Neural cell (in vitro differentiated cells): Measurements from ENCODE around the gene ANKRD31. TPM values are rescaled to one million over a fixed set of nuclear protein-coding genes. Genes with fewer than 3 reads are reported as not detected.

ENCODE experiments used
- H2AFZ ChIP-seq: fragments of 200-600, 300-800 bp; sonication (generic), shearing (Covaris generic); 2 replicates; pipeline ENCODE4 v1.6.0; 2014; ENCODE audit warnings: low read depth, mild to moderate bottlenecking, antibody characterized with exemption, low read length, moderate library complexity
- H3F3A ChIP-seq: fragments of 200-600 bp; shearing (Covaris generic); 2 replicates; pipeline ENCODE4 v1.6.1; 2016; ENCODE audit warnings: mild to moderate bottlenecking, moderate library complexity, mixed read lengths, antibody characterized with exemption, low read length; ENCODE audit not compliant: insufficient read depth, poor library complexity, severe bottlenecking
- H3K27ac ChIP-seq: fragments of 200-600, 300-800 bp; sonication (generic), shearing (Covaris generic); 2 replicates; pipeline ENCODE4 v1.5.1; 2014; ENCODE audit warnings: mild to moderate bottlenecking, low read length, moderate library complexity
- H3K27me3 ChIP-seq: fragments of 300-800, 200-600 bp; sonication (generic), shearing (Covaris generic); 2 replicates; pipeline ENCODE4 v1.6.0; 2014; ENCODE audit warnings: mild to moderate bottlenecking, low read depth, low read length, moderate library complexity; ENCODE audit not compliant: insufficient read depth
- H3K36me3 ChIP-seq: fragments of 300-800, 200-600 bp; sonication (generic), shearing (Covaris generic); 2 replicates; pipeline ENCODE4 v1.5.1; 2014; ENCODE audit warnings: mild to moderate bottlenecking, antibody characterized with exemption, low read length, moderate library complexity; ENCODE audit not compliant: insufficient read depth
- H3K4me2 ChIP-seq: fragments of 300-800, 200-600 bp; sonication (generic), shearing (Covaris generic); 2 replicates; pipeline ENCODE4 v1.6.0; 2014; ENCODE audit warnings: mild to moderate bottlenecking, low read length
- H3K4me3 ChIP-seq: fragments of 300-800, 200-600 bp; sonication (generic), shearing (Covaris generic); 2 replicates; pipeline ENCODE4 v1.5.1; 2014; ENCODE audit warnings: mild to moderate bottlenecking, low read length, moderate library complexity
- H3K79me2 ChIP-seq: fragments of 200-600 bp; shearing (Covaris generic); replicated peaks from 2 replicates; pipeline ENCODE4 v1.6.0; 2014; ENCODE audit warnings: mild to moderate bottlenecking, low read length, moderate library complexity; ENCODE audit not compliant: insufficient read depth
- H3K9ac ChIP-seq: fragments of 300-800, 200-600 bp; sonication (generic), shearing (Covaris generic); 2 replicates; pipeline ENCODE4 v1.6.1; 2016; ENCODE audit warnings: mild to moderate bottlenecking, low read length, mixed read lengths
- H3K9me2 ChIP-seq: fragments of 200-600 bp; shearing (Covaris generic); 2 replicates; pipeline ENCODE4 v1.6.1; 2016; ENCODE audit warnings: mild to moderate bottlenecking, low read length, mixed read lengths; ENCODE audit not compliant: insufficient read depth
- H3K9me3 ChIP-seq: fragments of 200-600, 300-800 bp; sonication (generic), shearing (Covaris generic); 2 replicates; pipeline ENCODE4 v1.6.1; 2016; ENCODE audit warnings: mild to moderate bottlenecking, mixed run types, low read length, moderate library complexity, mixed read lengths
- H4K20me1 ChIP-seq: fragments of 200-600 bp; shearing (Covaris generic); 2 replicates; pipeline ENCODE4 v1.6.1; 2016; ENCODE audit warnings: mild to moderate bottlenecking, mixed run types; ENCODE audit not compliant: insufficient read depth
- EP300 ChIP-seq: fragments of 450-650 bp; conservative IDR thresholded peaks from 2 replicates; pipeline ENCODE4 v1.6.1; 2014; ENCODE audit warnings: antibody characterized with exemption, mild to moderate bottlenecking, moderate library complexity; ENCODE audit not compliant: poor library complexity, severe bottlenecking
- EZH2 ChIP-seq: fragments of 200-600, 300-800 bp; shearing (Covaris generic), sonication (generic); IDR thresholded peaks from 2 replicates; pipeline ENCODE4 v1.6.1; 2014; ENCODE audit warnings: antibody characterized with exemption, low read length, borderline replicate concordance, mild to moderate bottlenecking; ENCODE audit not compliant: insufficient read depth, poor library complexity, severe bottlenecking
- MXI1 ChIP-seq: fragments of 450-650 bp; conservative IDR thresholded peaks from 2 replicates; pipeline ENCODE4 v1.6.1; 2014; ENCODE audit warnings: antibody characterized with exemption, mild to moderate bottlenecking; ENCODE audit not compliant: poor library complexity, severe bottlenecking
- POLR2AphosphoS5 ChIP-seq: IDR thresholded peaks from 2 replicates; pipeline ENCODE4 v1.6.1; 2012
- RAD21 ChIP-seq: fragments of 450-650 bp; conservative IDR thresholded peaks from 2 replicates; pipeline ENCODE4 v1.6.1; 2014; ENCODE audit warnings: antibody characterized with exemption, mild to moderate bottlenecking, moderate library complexity
- REST ChIP-seq: IDR thresholded peaks from 2 replicates; pipeline ENCODE4 v1.6.1; 2012; ENCODE audit warnings: borderline replicate concordance
- SMC3 ChIP-seq: fragments of 450-650 bp; conservative IDR thresholded peaks from 2 replicates; pipeline ENCODE4 v1.6.1; 2014; ENCODE audit warnings: antibody characterized with exemption, mild to moderate bottlenecking, moderate library complexity; ENCODE audit not compliant: poor library complexity
- TAF1 ChIP-seq: IDR thresholded peaks from 2 replicates; pipeline ENCODE4 v1.6.1; 2012; ENCODE audit warnings: low read depth
- polyA plus RNA-seq: library from polyadenylated mRNA; depleted of rRNA; stranded (reverse); fragments of >200 nt; gene quantifications from 2 replicates; pipeline ENCODE4 v1.2.3, GENCODE V29; 2014
- TF ChIP-seq, protein P1 (sequence below): fragments of 450-650 bp; IDR thresholded peaks from 2 replicates; pipeline ENCODE4 v1.5.1; 2014; ENCODE audit warnings: antibody characterized with exemption, mild to moderate bottlenecking, moderate library complexity; ENCODE audit not compliant: poor library complexity, severe bottlenecking

Gene ANKRD31
- polyA plus RNA-seq, 1 donor from 2014 or later, result 0.62 TPM

GRCh38 chr5:75277463-75277862, 40.8 kb upstream of the ANKRD31 start:
- Histone ChIP-seq H3K79me2 (no peaks in the 10 kb centered on the region), H2AFZ (no peak overlapping the region), H3K27me3 (no peaks in the 10 kb centered on the region), H3K4me2 (no peak overlapping the region), H3F3A (no peaks in the 10 kb centered on the region), H4K20me1 (no peaks in the 10 kb centered on the region), H3K36me3 (no peaks in the 10 kb centered on the region), H3K4me3 (no peak overlapping the region), H3K9me2 (no peaks in the 10 kb centered on the region), H3K9me3 (no peaks in the 10 kb centered on the region), H3K27ac (no peak overlapping the region), H3K9ac (no peak overlapping the region)
- TF ChIP-seq RAD21, result no peak
- TF ChIP-seq MXI1, result no peak
- TF ChIP-seq POLR2AphosphoS5, result no peak
- TF ChIP-seq, protein P1, sequence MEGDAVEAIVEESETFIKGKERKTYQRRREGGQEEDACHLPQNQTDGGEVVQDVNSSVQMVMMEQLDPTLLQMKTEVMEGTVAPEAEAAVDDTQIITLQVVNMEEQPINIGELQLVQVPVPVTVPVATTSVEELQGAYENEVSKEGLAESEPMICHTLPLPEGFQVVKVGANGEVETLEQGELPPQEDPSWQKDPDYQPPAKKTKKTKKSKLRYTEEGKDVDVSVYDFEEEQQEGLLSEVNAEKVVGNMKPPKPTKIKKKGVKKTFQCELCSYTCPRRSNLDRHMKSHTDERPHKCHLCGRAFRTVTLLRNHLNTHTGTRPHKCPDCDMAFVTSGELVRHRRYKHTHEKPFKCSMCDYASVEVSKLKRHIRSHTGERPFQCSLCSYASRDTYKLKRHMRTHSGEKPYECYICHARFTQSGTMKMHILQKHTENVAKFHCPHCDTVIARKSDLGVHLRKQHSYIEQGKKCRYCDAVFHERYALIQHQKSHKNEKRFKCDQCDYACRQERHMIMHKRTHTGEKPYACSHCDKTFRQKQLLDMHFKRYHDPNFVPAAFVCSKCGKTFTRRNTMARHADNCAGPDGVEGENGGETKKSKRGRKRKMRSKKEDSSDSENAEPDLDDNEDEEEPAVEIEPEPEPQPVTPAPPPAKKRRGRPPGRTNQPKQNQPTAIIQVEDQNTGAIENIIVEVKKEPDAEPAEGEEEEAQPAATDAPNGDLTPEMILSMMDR, result no peak
- no peak for TF ChIP-seq EZH2
- TF ChIP-seq REST, result no peak
- TF ChIP-seq TAF1, result no peak
- no peak for TF ChIP-seq EP300
- no peak for TF ChIP-seq SMC3

DNA sequence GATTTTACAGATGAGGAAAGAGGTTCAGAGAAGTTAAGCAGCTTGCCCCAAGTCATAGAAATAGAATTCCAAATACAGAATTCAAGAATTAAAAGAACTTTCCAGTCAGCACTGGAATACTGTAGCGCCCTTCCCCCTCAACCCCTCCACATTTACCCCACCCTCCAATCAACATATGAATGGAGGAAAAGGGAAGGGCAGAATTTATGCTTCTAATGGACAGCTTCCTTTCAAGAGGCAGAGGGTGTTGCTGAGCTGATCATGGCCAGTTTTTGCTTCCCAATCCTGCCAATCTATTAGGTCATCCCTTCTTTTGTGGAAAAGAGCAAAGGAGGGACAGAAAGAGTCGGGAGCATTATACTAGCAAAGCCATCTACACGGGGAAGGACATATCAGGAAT, 39.1 kb upstream of the ANKRD31 start:
- Histone ChIP-seq H3K4me3 (no peak overlapping the region), H4K20me1 (no peaks in the 10 kb centered on the region), H3K4me2 (no peak overlapping the region), H3K79me2 (no peaks in the 10 kb centered on the region), H3K27me3 (no peaks in the 10 kb centered on the region), H3K9me3 (no peaks in the 10 kb centered on the region), H3K9ac (no peak overlapping the region), H3K36me3 (no peaks in the 10 kb centered on the region), H3K9me2 (no peaks in the 10 kb centered on the region), H3F3A (no peaks in the 10 kb centered on the region), H3K27ac (no peak overlapping the region), H2AFZ (no peak overlapping the region)
- no peak for TF ChIP-seq POLR2AphosphoS5
- no peak for TF ChIP-seq SMC3
- TF ChIP-seq EP300, result no peak
- TF ChIP-seq, protein P1, result no peak
- no peak for TF ChIP-seq REST
- TF ChIP-seq RAD21, result no peak
- no peak for TF ChIP-seq EZH2
- no peak for TF ChIP-seq MXI1
- TF ChIP-seq TAF1, result no peak
